Medulla oblongata (tissue), 1 donor: ENCODE data around the gene PEBP1.
A peak's percentile ranks its signal among the peaks of the same experiment; 100 is the strongest.
"Not testable (repeated sequence)": the region's sequence is repeated elsewhere in the genome, so short reads cannot be mapped to it uniquely, and the experiment has no call there.

Source experiments
- DNase-seq: peaks from one replicate; pipeline ENCODE4 v3.0.0-alpha.2; 2015; ENCODE audit errors: extremely low spot score

Gene PEBP1

GRCh38 chr12:118129436-118129835, 6.5 kb upstream of the PEBP1 start:
- not testable (repeated sequence) for DNase-seq

GRCh38 chr12:118136559-118137003, 657 bp downstream of the PEBP1 start:
- DNase-seq: peak; percentile 56

GRCh38 chr12:118137148-118137678, 1.3 kb downstream of the PEBP1 start:
- peak; percentile 23 for DNase-seq

- no peak for DNase-seq
Observed at GRCh38 chr12:118140825-118141224, 4.9 kb downstream of the PEBP1 start.

DNA sequence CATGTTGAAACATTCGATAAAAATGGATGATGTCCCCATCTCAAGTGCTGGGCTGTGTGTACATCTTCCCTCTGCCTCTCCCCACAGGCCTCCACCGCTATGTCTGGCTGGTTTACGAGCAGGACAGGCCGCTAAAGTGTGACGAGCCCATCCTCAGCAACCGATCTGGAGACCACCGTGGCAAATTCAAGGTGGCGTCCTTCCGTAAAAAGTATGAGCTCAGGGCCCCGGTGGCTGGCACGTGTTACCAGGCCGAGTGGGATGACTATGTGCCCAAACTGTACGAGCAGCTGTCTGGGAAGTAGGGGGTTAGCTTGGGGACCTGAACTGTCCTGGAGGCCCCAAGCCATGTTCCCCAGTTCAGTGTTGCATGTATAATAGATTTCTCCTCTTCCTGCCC, 8.6 kb downstream of the PEBP1 start:
- DNase-seq: no peak

GRCh38 chr12:118145113-118145797, 9.3 kb downstream of the PEBP1 start:
- DNase-seq: no peak

DNA sequence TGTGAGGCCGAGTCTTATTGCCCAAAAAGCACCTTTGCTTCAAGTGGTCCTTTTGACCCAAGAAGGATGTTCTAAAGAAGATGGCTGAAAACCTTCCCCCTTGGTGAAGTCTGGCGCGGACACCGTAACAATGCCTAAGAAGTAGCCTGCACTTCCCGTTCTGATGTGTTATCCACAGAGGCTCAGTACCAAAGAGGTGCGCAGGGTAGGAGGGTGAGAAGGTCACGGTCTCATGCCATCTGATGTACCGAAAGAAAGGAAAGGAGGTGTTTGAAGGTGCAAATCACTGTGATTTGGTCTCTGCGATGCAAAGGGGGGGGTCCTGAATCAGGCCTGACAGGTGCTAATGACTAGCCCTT, 9.9 kb downstream of the PEBP1 start:
- no peak for DNase-seq

DNA sequence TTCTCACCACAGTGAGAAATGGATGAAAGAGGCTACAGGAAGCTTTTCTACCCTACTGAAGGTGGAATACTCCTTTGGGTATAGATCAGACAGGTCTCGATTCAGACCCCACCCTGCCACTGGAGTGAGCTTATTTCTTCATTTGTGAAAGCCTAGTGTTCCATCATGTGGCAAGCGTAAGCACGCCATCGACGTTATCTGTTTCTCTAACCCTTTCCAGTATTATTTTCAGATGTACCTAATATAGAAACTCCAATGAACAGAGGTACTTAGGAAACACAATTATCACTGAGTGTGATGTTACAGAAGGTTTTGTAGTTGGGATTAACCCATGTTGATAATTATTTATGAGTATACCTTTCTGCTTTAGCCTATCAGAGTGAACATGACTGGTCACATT, 12.4 kb downstream of the PEBP1 start:
- DNase-seq: no peak

GRCh38 chr12:118150625-118151024, 14.7 kb downstream of the PEBP1 start:
- DNase-seq: peak; percentile 44

- no peak for DNase-seq
Observed at GRCh38 chr12:118151755-118152154, 15.8 kb downstream of the PEBP1 start.

DNA sequence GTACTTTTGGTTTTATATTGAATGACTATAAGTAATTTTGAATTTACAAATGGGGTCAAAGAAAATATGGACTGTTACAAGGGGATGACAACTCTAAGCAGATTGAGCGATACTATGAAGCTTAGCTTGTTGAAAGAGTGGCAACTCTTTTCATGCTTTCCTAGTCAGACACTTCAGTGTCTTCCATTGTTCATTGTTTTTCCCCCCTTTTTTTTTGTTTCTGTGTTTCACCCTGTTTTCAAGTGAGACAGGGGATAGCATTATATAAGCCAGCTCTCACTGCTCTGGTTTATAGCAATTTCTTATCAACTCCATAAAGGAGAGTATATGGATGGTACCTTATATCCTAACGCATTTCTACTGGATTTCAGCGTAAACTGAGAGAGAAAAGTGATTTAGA, 24.6 kb downstream of the PEBP1 start:
- peak; percentile 71 for DNase-seq

DNA sequence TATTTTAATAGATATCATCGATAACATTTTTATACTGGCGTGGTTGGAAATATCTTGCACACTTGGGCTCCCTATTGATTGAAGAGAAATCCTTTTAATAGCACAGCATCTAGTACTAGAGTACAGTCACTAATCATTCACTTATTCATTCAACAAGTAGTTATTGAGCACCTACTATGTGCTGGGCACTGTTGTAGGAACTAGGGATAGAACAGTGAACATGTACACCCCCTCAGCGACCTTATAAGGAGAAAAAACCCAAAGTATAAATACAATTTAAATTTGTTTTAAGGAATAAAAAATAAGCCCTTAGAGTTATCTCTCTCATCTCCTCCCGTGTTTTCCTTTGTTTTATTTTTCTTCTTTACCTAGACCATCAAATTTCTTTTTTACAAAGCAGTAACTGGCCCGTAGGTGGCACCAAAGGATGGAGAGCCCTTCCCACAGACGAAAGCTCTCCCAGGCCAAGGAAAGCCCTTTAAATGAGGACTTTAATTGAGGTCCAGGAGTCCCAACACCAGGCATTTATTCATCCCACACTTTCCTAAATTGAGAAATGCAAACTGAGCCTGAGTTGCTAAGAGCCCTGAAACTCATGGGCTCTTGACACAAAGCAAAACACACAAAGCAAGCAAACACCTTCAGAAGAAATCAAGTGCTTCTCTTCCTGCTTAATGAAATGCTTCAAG, 29.0 kb downstream of the PEBP1 start:
- DNase-seq: peak; percentile 48

DNA sequence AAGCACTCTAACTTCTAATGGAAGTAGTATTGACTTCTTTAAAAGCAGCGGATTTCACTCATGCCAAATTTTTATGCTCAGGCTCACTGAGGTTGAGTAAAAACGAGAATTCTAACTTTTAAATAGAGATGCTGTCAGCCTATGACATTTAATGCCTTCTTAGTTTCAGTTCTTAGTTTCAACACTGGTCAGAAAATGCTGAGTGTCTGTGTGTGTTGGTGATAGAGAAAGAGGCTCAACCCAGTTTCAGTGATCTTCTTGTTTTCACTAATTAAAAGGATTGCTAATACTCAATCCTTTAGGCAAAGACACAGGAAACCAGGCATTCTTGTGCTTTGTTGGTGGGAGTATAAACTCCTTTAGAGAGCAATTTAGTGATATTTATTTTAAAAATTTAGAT, 31.0 kb downstream of the PEBP1 start:
- no peak for DNase-seq

GRCh38 chr12:118175823-118176447, 40.0 kb downstream of the PEBP1 start:
- no peak for DNase-seq

DNA sequence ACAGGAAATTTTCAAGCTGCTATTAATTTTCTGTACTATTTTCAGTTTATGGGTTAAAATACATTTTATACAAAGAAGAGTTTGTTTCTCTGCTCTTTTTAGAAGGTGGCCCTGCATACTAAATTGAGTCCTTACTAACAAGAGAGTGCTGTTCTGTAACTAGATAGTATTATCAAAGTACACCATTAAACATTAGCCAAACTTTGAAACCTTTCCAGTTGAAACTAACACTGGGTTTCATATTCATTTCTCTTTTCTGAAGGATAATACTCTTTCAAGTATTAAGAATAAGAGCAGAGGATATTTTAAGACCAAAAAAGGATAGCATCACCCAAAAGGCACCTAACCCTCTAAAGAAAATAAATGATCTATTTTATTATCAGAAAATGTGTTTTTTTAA, 47.2 kb downstream of the PEBP1 start:
- DNase-seq: no peak

- no peak for DNase-seq
Observed at GRCh38 chr12:118183711-118184110, 47.8 kb downstream of the PEBP1 start.

- no peak for DNase-seq
Observed at GRCh38 chr12:118185602-118186397, 49.9 kb downstream of the PEBP1 start.

DNA sequence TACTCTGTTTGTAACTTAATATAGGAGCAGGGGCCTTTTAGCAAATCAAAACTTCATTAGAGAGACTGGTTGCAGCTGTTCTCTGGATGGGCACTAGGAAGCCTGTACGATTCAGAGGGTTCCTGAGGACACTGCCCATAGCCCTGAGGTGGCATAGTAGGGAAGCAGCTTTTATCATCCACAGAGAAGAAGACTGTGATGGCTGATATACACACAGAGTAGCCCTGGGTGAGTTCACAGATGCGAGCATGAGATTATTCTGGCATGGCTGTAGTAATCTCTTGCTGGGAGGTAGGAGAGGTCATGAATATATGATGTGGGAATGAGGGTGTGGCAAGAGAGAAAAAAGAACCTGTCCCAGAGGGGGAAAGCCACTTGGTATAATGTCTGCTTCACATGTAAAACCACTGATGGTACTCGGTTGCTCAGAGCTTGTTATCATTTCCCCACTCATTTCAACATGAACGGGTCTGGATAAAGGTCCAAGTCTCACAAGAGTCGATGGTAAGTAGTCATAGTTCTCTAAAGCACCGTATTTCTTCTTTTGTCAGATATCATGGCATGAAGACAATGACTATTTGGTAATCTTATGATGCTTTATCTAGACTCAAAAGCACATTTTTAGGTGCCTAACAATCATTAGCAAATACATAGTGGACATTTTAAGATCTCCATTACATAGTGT, 52.0 kb downstream of the PEBP1 start:
- peak; percentile 42 for DNase-seq

DNA sequence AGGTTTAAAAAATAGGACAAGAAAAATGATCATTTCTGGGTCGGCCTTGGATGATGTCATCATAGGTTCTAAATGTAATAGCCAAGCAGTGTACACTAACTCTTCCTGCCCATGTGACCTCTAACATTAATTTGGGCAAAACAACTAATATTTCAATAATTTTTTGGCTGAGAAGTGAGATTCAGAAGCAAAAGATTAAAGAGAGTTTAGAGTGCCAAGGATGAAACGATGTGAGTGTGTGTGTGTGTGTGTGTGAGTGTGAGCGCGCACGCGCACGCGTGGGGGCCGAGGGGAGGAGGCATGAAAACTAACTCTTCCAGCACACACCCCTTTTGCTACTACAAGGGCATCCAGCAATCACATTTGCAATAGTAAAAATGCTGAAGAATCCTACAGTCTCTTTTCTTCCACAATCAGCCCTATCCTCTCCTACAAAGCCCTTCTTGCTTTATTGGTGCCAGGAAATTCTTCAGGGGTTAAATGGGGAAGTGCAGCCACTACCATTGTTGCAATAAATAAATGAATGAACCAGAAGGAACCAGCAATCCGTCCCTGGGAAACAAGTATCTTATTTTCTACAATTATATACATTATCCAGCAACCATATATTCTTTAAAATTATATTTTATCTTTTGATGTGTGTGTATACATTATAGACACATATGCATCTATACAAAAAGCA, 52.9 kb downstream of the PEBP1 start:
- peak; percentile 74 for DNase-seq

GRCh38 chr12:118189741-118190191, 53.8 kb downstream of the PEBP1 start:
- DNase-seq: peak; percentile 79

DNA sequence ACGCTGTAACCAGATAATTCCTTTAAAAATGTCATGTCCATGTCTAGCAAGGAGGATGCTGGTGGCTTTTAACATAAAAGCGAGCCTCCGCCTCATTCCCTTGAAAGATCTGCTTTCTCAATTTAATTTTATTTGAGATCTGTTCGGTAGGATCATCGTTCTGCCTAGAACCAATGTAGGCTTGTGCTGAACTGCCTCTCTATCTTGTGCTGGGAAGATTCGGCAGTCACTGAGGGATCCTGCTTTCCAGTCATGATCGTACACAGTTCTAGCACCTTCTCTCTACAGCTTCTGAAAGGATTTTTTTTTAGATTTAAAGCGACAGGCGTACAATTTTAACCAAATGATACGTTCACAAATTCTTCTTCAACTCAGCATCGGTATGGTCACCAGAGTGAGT, 54.3 kb downstream of the PEBP1 start:
- peak; percentile 84 for DNase-seq
